B cell (primary cell): Measurements from ENCODE around the gene HEXIM1. TPM values are rescaled to one million over a fixed set of nuclear protein-coding genes. Genes with fewer than 3 reads are reported as not detected.

Source experiments
- ATAC-seq: fragments of 200-7000 bp; cut with Tn5 transposase; one replicate; pipeline ENCODE4 v1.10.0; 2021; ENCODE audit warnings: low read depth, mild to moderate bottlenecking, moderate number of reproducible peaks, moderate library complexity
- CTCF ChIA-PET: fragments of 350-600 bp; sonication (Branson Sonifier 250); formaldehyde crosslinking; loops from one replicate; lab custom pipeline; 2021; ENCODE audit warnings: antibody characterized with exemption, inconsistent platforms; lab: Charles Lee
- POLR2A ChIA-PET: fragments of 350-600 bp; sonication (Branson Sonifier 250); formaldehyde crosslinking; loops from one replicate; lab custom pipeline; 2021; ENCODE audit warnings: antibody characterized with exemption; lab: Charles Lee
- DNase-seq: peaks from one replicate; pipeline ENCODE4 v3.0.0; 2013
- H2AFZ ChIP-seq: 2 replicates; pipeline ENCODE4 v1.6.1; 2012; ENCODE audit warnings: mild to moderate bottlenecking, low read depth, low read length; ENCODE audit not compliant: insufficient read depth, poor library complexity, severe bottlenecking
- H3K27ac ChIP-seq, 2 donors: 1 replicate in 1 of 2; 2 replicates in 1 of 2; pipeline ENCODE4 v1.5.1; 2012 to 2013; ENCODE audit warnings: low read length in 2 of 2, mild to moderate bottlenecking in 2 of 2, moderate library complexity in 1 of 2
- H3K27me3 ChIP-seq, 4 experiments: fragments of 200-600 bp in 1 of 4; sonication (generic) in 1 of 4; replicated peaks in 1 of 4; 1 replicate in 2 of 4; 2 replicates in 2 of 4; pipeline versions ENCODE4 v1.6.1 to v1.7.0; 2013 to 2016; ENCODE audit warnings: low read length in 3 of 4, mild to moderate bottlenecking in 2 of 4, mixed read lengths in 1 of 4, moderate library complexity in 1 of 4; ENCODE audit not compliant: insufficient read depth in 4 of 4, control insufficient read depth in 3 of 4; ENCODE audit errors: control extremely low read depth in 1 of 4
- H3K36me3 ChIP-seq, 2 experiments: replicated peaks in 1 of 2; 1 replicate in 1 of 2; 2 replicates in 1 of 2; pipeline versions ENCODE4 v1.6.1 to v1.7.1; 2013; ENCODE audit warnings: low read length in 1 of 2; ENCODE audit not compliant: insufficient read depth in 2 of 2, control insufficient read depth in 1 of 2; ENCODE audit errors: control extremely low read depth in 1 of 2, extremely low read depth in 1 of 2
- H3K4me1 ChIP-seq, 2 donors: fragments of 200-600 bp in 1 of 2; sonication (generic) in 1 of 2; 1 replicate in 1 of 2; 2 replicates in 1 of 2; pipeline versions ENCODE4 v1.5.1 to v1.6.1; 2013 to 2017; ENCODE audit warnings: low read length in 2 of 2; ENCODE audit not compliant: control insufficient read depth in 2 of 2, insufficient read depth in 2 of 2
- H3K4me2 ChIP-seq: replicated peaks from 2 replicates; pipeline ENCODE3; 2012; ENCODE audit warnings: mild to moderate bottlenecking, low read depth, low read length; ENCODE audit not compliant: poor library complexity, severe bottlenecking
- H3K4me3 ChIP-seq, 5 experiments: fragments of 200-600 bp in 1 of 5; sonication (generic) in 1 of 5; 1 replicate in 3 of 5; 2 replicates in 2 of 5; pipeline versions ENCODE4 v1.5.1 to v1.7.0; 2011 to 2016; ENCODE audit warnings: low read length in 4 of 5, mild to moderate bottlenecking in 4 of 5, low read depth in 2 of 5, control low read depth in 1 of 5, moderate library complexity in 1 of 5; ENCODE audit not compliant: insufficient read depth in 1 of 5; ENCODE audit errors: control extremely low read depth in 1 of 5, extremely low read depth in 1 of 5
- H3K79me2 ChIP-seq: fragments of 200-600 bp; sonication (generic); one replicate; pipeline ENCODE4 v1.6.0; 2016; ENCODE audit warnings: low read length; ENCODE audit not compliant: control insufficient read depth, insufficient read depth
- H3K9ac ChIP-seq: fragments of 200-600 bp; sonication (generic); 2 replicates; pipeline ENCODE4 v1.6.1; 2017; ENCODE audit warnings: mild to moderate bottlenecking, low read length, moderate library complexity
- H3K9me3 ChIP-seq, 3 donors: one replicate each; pipeline versions ENCODE4 v1.6.1 to v1.7.1; 2013; ENCODE audit warnings: low read length in 2 of 3; ENCODE audit not compliant: control insufficient read depth in 2 of 3, insufficient read depth in 1 of 3; ENCODE audit errors: control extremely low read depth in 1 of 3
- H4K20me1 ChIP-seq: 2 replicates; pipeline ENCODE4 v1.6.0; 2012; ENCODE audit warnings: mild to moderate bottlenecking, low read length; ENCODE audit not compliant: insufficient read depth, control insufficient read depth, poor library complexity, severe bottlenecking
- H3K27ac Mint-ChIP-seq: one replicate; pipeline ENCODE4 v1.8.0; 2021; ENCODE audit warnings: mixed read lengths
- H3K27me3 Mint-ChIP-seq: one replicate; pipeline ENCODE4 v1.8.0; 2021; ENCODE audit warnings: mixed read lengths
- H3K4me1 Mint-ChIP-seq: one replicate; pipeline ENCODE4 v1.8.0; 2021; ENCODE audit warnings: mixed read lengths
- H3K4me3 Mint-ChIP-seq: one replicate; pipeline ENCODE4 v1.8.0; 2021; ENCODE audit warnings: mixed read lengths
- H3K9me3 Mint-ChIP-seq: one replicate; pipeline ENCODE4 v1.8.0; 2022; ENCODE audit warnings: mixed read lengths; ENCODE audit not compliant: insufficient read depth
- CTCF ChIP-seq: fragments of 200-600 bp; IDR thresholded peaks from one replicate; pipeline ENCODE4 v1.8.0; 2022; ENCODE audit warnings: antibody characterized with exemption, mild to moderate bottlenecking
- EZH2 ChIP-seq: IDR thresholded peaks from 2 replicates; pipeline ENCODE4 v1.6.1; 2012; ENCODE audit warnings: borderline replicate concordance, low read depth, mild to moderate bottlenecking, moderate library complexity, low read length; ENCODE audit not compliant: insufficient read depth, poor library complexity, severe bottlenecking
- WGBS: methylation state at CpG from one replicate; pipeline ENCODE4 v1.1.5; 2013; ENCODE audit warnings: missing lambda C conversion rate; ENCODE audit not compliant: insufficient coverage; 5-methylcytosine and 5-hydroxymethylcytosine counted together
- intact Hi-C: fragments of 100-400 bp; cut with micrococcal nuclease; formaldehyde crosslinking; loops from one replicate; pipeline ENCODE4 v1.10.0; 2022
- polyA plus RNA-seq: library from polyadenylated mRNA; depleted of rRNA; stranded (reverse); fragments of >200 nt; gene quantifications from 2 replicates; pipeline ENCODE4 v1.2.3, GENCODE V29; 2012
- total RNA-seq, 2 donors: library from RNA; stranded (reverse); fragments of 120-200 nt in 1 of 2; gene quantifications; 1 replicate in 1 of 2; 2 replicates in 1 of 2; pipeline versions ENCODE4 v1.2.3 to v1.2.4, GENCODE V29; 2013 to 2022

Gene HEXIM1
- total and polyA plus RNA-seq, 2 donors (not counting 1 experiment from before 2014, with no cell fraction given) = 23.7 to 48.9 TPM

GRCh38 chr17:45149037-45149668 is 878 bp downstream of the HEXIM1 start:
- Mint-ChIP-seq H3K9me3 (no peaks in the 10 kb centered on the region), H3K27me3 (no peaks in the 10 kb centered on the region), H3K4me1 (peaks cover 53% of the 10 kb centered on the region), H3K4me3 (peak overlapping the region; percentile 91), H3K27ac (peak overlapping the region; percentile 99)
- ChIA-PET CTCF (interaction anchor here (0.6 to 7.5 kb wide), 24 partner anchors 9 to 246 kb away, joined by 3 to 242 read pairs (median 4); partner anchors contain the start of genes ACBD4, FMNL1, HEXIM2 and MAP3K14), POLR2A (interaction anchor here (0.6 to 6.6 kb wide), 15 partner anchors 11 to 1788 kb away, joined by 3 to 246 read pairs (median 7); partner anchors contain the start of genes ACBD4, FMNL1 and HEXIM2)
- WGBS = under 1% methylated on average over 28 of the region's 32 CpGs
- Histone ChIP-seq H3K36me3 (no peaks in the 10 kb centered on the region), H3K27ac (peak overlapping the region; percentile 47 to 52), H3K79me2 (peaks cover 51% of the 10 kb centered on the region), H3K27me3 (no peaks in the 10 kb centered on the region), H4K20me1 (peaks cover 23% of the 10 kb centered on the region), H2AFZ (peak overlapping the region; percentile 65), H3K4me2 (peak overlapping the region; percentile 93), H3K4me1 (peaks cover 35 to 59% of the 10 kb centered on the region in 2 donors), H3K9me3 (peaks cover 0 to 3% (median 0%) of the 10 kb centered on the region in 3 donors), H3K9ac (peak overlapping the region; percentile 78), H3K4me3 (peak overlapping the region; percentile 69 to 96 (median 85))
- ATAC-seq (peak; percentile 29), DNase-seq (peak; percentile 83)
- intact Hi-C loops = loop anchor here (1.0 to 5.0 kb wide), 5 partner anchors 24 to 1142 kb away; no protein-coding TSS in a partner anchor
- TF ChIP-seq EZH2 (no peak), CTCF (peak; percentile 78)
